Measurements from ENCODE around the gene KRT80.

The KRT80 gene

GRCh38 chr12:52210186-52210924 lies 18.5 kb upstream of the KRT80 start:
- no peak for DNase-seq

DNA sequence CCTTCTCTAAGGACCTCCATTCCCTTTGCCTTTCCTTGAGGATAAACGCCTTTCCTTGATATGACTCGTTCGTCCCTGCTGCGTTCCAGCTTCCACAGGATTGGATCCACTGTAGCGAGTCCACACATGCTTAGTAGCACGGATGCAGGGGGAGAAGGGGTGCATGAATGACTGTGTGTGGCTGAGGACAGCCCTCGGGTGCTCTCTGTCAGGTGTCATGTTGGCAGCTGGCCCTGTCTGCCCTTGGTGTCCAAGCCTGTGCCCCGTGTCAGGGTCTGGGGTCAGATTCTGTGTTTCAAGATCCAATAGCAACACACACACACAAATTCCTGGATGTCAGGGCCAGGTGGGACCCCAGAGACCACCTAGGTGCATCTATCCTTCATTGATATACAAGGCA lies 17.5 kb upstream of the KRT80 start:
- no peak for DNase-seq

DNA sequence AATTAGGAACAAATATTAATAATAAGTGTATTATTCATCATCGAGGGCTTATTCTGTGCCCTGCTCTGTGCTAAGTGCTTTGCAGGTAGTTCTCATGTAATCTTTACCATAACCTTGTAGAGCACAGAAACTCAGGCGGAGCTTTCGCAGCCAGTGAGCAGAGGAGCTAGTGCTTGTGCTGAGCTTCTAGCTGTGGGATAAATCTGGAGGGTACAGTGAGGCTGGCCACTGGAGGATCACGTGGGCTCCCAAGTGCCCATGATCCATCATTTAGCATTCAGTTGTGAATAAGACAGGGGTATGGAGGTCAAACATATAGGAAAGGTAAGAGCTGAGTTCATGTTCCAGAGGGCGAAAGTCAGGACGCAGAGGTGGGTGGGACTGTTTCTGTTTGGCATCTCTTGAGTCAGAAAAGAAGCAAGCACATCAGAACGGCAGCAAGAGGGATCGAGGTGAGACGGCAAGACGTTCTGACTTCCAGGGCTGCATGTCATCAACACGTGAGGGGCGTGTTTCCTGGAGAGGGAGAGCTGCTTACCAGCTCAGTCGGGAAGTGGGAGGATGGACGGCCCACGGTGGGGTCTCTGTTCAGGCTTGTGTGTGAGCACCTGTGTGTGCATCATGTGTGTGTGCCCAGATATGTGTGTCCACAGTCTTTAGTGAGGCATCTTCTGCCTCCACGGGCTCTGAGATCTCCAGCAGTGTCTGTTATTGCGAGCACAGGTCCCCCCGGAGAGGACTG lies 16.8 kb upstream of the KRT80 start:
- DNase-seq: no peak

- DNase-seq: no peak
Measured at GRCh38 chr12:52207895-52208294, 16.1 kb upstream of the KRT80 start.

DNA sequence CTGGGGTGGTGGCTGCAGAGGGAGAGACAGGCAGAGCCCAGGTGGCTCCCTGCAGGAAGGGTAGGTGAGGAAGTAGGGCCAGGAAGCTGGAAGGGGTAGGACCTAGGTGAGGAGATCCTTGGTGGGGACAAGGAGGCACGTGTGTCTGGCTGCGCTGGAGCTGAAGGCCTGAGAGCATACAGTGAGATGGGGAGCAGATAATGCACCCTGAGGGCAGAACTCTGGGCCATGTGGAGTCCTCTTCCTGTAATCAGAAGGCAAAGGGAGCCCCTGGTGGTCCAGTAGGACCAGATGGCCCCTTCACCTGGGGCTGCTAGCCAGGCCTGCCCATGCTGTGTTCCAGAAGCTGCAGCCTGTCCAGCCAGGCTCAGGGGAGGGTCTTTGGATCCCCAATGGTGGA lies 15.3 kb upstream of the KRT80 start:
- no peak for DNase-seq

- no peak for DNase-seq
Measured at GRCh38 chr12:52206304-52207040, 14.7 kb upstream of the KRT80 start.

DNA sequence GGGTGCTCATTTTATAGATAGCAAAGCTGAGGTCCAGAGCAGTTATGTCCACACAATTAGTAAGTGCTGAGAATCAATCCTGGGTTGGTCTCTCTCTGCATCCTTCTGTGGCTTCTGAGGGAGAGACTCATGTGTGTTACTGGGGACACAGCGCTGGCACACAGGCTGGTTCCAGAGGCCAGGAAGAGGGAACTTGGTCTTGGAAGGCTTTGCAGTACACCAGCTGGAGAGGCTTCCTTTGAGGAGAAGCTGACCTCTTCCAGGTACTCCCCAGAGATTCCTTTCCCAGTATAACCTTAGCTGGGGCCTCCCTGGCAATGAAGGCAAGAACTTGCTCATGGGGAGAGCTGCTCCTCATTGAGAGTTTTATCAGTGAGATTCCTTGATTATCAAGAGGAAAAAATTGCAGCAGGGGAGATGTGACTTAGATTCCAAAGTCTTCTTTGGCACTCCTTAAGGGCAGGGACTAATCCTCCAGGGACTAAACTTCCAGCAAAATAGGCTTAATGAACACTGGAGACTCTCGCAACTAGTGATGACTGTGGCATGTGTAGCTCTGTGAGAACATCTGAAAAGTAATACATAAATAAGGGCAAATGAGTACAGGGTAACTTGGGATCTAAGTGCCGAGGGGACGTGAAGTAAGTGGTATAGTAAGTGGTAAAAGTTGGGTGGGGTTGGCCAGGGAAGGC lies 13.9 kb upstream of the KRT80 start:
- DNase-seq: no peak

GRCh38 chr12:52204931-52205505 lies 13.2 kb upstream of the KRT80 start:
- DNase-seq: no peak

DNA sequence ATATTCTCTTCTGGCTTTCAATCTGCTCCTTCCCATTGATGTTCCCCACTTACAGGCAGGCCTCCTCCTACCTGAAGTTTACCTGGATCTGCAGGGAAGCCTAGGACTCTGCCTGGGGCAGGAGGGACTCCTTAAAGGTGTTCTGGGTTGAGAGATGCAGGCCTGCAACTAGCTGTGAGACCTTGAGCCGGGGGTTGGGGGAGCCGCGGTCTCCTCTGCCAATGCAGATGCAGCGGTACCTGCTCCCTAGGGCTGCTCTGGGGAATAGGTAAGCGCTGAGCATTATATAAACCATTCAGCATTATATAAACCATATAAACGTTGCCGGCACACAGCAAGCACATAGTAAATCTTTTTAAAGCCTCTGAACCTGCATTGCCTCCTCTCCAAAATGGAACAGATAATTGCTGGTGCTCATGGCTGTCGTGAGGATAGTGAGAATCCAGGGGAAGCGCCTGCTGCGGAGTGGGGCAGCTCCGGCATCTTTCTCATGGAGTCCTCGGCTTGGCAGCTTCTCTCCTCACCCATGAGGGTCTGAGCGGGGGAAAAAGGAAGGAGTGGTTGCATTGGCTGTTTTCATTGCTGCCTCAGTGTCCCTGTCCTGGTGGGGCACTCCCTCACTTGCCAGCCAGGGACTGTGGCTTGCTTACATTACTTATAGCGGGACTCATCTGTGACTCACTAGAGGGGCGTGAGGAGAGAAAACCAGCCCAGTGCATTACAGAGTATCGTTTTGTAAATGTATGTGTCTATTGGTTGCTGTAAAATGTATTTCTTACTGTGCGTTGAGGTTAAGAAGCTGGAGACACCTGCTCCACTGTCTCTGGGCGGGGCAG lies 12.5 kb upstream of the KRT80 start:
- no peak for DNase-seq

DNA sequence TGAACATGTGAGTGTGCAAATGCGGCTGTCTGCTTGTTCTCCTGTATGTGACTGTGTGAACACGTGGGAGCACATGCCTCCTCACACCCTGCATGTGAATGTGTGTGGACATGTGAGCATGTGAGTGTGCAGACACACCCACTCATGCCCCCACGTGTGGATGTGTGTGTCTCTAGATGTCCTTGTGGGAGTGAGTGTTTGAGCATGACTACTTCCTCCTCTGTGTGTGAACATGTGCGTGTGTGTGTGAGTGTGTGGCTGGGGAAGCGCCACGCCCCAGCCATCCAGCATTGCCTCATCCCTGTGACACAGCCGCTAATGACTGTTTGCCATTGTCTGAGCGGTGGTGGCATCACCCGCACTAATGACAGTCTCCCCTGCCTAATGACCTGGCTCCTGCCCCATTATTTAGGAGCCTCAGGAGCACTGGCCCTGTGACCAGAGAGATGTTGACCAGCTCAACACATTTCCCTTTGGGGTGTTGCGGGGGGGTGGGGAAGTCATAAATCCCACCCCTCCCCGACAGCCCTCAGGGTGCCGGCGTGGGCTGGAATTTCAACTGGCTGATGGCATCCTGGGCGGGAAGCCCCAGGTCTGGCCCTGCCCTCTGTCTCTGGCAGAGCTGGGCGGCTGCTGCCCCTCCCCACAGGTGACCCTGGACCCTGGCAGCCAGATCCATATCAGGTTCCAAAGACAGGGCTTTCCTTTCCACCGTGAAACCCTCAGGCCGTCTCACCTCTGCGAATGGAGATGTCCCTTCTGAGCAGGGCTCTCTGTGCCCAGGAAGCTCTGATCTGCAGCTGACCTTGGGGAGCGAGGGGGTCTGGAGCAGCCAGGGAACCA lies 11.5 kb upstream of the KRT80 start:
- DNase-seq: peak; percentile 98

DNA sequence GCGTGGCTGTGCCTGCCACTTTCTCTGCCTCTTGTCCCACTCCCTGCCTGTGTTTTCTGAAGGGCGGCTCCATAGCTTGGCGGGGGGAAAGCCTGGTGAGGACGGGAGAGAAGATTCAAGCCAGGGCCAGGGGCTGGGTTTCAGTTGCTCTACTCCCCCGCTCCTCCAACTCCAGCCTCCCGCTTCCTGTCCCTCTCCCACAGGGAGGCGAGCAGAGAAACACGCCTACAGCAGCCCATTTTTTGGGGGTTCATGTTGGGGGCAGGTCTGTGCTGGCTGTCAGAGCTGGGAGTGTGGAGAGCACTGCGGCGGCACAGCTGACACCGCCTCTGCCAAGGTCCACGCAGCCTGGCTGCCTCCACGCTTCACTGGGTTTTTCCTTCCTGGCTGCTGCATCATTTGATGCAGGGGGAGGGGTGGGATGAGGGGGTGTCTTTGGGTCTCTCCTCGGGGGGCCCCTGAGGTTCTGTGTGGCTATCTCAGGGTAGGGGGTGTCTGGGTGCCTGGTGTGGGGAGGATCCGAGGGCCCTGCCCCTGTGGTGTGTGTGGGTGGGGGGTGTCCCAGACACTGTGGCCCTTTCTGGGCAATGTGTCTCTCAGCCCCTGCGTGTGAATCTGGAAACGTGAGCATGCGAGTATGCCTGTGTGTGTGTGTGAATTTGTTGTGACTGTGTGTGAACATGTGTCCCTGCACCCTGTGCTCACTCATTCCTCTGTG lies 10.7 kb upstream of the KRT80 start:
- no peak for DNase-seq

- DNase-seq: no peak
Measured at GRCh38 chr12:52201451-52201839, 9.6 kb upstream of the KRT80 start.

DNA sequence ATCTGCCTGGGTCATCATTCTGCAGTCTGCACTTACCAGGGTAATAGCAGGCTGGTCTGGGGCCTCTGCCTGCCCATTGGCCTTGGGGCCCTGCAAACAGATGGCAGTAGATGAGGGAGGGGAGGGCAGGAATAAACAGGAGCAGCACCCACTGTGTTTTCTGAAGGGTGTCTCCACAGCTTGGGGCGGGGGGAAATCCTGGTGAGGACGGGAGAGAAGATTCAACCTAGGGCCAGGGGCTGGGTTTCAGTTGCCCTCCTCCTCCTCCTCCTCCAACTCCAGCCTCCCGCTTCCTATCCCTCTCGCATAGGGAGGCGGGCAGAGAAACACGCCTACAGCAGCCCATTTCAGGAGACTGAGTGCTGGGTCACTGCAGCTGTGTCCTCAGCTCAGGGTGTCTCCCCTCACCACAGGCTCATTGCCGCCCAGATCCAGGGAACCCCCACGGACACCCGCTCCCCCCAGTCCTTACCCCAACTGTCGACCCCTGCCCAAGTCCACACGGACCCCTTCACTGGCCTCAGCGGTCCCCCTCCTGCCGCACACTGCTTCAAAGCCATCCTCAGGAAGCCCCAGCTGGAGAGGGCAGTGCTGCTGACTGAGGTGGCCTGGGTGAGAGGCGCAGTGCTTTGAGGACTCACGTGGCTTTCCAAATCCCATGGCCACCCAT lies 9.1 kb upstream of the KRT80 start:
- no peak for DNase-seq

DNA sequence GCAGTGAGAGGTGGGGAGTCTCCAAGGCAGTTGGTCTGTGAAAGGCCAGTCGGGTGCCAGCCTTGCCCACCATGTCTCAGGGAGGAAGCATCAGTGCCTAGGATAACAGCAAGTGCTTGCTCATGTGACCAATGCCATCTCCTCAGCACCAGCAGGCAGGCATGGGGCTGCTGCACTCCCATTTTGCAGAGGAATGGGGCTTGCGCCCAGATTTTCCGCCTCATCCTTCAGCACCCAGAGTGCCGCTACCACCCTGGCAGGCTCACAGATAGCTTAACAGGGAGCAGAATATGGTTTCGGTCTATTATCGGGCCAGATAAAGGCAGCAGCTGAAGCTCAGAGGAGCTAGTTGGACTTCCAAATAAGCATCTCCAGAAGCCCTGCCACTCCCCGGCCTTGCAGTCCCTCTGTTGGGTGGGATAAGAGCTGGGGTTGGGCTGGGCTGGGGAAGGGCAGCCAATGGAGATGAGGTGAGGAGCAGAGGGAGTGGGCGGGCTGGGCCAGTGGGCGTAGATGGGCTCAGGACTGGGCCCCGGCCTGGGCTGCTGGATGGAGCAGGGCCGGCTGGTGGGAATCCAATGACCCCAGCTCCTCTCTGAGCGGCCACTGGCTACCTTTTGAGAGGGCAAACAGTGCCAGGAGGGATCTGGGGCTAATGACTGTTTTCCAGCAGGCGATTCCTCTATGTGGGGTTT lies 8.4 kb upstream of the KRT80 start:
- no peak for DNase-seq

DNA sequence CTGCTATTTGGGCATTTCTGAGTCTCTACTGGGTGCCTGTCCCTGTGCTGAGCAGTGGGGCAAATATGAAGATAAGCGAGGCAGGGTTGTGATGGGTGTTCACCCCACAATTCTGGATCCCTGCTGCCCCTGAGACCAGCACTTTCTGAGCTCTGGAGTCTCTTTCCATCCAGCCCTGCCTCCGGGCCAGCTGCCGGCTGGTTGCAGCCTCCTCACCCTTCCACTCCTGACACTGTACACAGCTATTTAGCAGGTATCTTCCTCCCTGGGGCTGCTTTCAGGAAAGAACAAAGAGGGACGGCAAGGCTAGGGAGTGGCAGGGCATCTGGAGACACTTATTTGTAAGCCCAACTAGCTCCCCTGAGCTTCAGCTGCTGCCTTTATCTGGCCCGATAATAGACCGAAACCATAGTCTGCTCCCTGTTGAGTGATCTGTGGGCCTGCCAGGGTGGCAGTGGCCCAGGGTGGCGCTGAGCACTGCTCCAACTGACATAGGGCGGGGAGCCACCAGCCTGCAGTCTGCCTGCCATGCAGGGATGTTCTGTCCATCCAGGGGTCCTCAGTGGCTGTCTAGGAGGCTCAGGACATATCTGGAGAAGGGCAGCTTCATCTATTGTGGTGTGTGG lies 7.6 kb upstream of the KRT80 start:
- DNase-seq: no peak

DNA sequence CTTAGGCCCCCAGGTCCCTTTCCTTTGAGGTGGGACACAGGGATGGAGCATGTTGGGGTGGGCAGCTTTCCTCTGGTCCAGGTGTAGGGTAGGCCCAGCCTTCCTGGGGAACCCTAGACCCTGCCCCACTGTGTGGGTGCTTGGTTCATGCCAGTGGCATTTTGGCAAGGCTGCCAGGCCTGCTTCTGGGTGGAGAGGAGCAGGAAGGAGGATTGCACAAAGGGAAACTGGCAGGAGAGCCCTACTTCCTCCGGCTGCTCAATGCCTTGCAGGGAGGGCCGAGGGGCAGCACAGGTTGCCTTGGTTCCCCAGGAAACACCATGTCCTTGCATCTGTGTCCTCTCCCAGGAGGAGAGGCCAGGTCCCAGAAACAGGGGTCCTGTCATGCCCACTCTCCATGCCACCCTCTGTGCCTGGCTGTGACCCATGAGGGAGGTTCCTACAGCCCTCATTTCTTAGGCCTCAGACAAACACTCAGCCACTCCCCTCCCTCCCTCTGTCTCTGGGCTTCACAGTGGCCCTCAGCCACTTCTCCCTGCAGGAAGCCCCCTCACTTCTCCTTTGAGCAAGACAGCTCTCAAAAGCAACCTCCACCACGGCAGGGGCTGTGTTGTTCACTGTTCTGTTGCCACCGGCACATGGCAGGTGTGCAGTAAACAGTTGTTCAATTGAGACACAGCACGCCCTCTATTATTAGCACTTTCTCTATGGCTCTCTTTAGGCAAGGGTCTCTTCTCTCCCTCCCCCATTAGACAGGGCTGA lies 6.8 kb upstream of the KRT80 start:
- peak; percentile 75 for DNase-seq

DNA sequence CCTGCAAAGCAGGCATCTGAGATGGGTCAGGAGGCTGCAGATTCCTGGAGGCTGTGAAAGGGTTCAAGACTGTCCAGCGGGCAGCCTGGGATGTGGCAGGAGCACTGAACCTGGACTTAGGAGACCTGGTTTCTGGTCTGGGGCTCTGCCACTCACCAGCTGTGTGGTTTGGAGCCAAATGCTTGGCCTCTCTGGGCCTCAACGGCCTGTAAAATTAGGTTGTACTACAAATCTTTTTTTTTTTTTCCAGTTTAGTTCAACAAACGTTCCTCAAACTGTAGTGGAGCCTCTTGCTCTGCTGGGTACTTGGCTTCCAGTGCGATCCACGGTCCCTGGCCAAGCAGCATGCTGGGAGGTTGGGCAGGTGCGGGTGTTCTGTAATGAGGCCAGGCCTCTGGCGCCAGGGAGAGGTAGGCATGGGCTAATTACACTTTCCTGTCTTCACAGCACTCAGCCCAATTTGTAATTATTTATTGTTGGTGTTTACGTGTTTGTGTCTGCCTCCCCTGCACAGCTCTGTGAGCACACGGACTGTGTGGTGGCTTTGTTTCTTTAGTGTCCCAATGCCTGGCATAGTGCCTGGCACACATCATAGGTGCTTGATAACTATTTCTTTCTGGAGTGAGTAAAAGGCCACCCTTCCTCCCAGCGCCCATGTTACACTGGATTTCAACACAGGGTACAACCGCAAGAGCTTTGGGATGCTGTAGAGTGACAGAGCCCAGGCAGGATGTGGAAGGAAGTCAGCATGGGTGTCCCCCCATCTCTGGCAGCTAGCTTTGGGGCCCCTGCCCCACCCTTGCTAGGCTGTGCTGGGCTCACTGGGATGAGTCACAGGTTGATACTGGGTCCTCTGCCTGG lies 5.8 kb upstream of the KRT80 start:
- peak; percentile 96 for DNase-seq

Measured in MV-4-11 (cell line).